GM19035 (cell line): ENCODE data around the gene TTC9B.

ENCODE experiments used
- ATAC-seq: cut with Tn5 transposase; IDR thresholded peaks from one replicate; pipeline ENCODE4 v1.9.1; 2021; ENCODE audit not compliant: unreplicated experiment

TTC9B gene

DNA sequence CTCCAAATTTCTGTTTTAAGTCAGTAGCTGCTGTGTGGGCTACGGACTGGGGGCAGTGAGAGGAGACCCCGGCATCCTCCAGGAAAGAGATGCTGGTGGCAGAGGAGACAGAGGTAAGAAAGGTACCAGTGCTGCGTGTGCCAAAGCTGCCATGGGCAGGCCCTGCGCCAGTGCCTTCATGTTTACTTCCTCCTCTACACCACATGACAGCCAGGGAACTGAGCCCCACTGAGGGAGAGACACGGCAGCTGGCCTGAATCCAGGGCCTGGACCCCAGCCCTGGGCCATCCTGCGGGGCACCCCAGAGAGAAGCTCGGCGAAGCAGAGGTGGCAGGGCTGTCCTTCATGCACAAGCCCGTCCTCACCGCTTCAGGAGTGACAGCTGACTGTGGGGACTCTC, 31.0 kb upstream of the TTC9B start:
- no peak for ATAC-seq

DNA sequence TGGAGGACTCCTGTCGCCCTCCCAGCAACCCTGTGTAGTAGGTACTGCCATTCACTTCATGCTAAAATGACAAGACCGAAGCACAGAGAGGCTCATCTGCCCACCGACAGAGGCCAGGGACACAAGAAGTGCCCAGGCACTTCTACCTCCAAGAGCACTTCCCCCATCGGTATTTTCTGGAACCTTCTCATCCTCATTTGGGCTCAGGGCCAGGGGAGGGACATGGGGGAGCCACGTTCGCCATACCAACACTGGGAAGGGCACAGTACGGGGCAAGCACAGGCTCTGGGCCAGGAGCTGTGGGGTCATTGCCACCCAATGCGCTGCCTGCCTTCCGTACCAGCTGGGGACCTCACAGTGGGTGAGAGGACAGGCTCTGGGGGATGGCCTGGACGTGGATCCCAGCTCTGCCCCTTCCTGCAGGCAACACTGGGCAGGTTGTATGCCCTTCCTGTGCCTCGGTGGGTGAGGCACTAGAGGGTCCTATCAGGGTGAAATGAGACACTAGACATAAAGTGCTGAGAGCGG, 29.6 kb upstream of the TTC9B start:
- no peak for ATAC-seq

DNA sequence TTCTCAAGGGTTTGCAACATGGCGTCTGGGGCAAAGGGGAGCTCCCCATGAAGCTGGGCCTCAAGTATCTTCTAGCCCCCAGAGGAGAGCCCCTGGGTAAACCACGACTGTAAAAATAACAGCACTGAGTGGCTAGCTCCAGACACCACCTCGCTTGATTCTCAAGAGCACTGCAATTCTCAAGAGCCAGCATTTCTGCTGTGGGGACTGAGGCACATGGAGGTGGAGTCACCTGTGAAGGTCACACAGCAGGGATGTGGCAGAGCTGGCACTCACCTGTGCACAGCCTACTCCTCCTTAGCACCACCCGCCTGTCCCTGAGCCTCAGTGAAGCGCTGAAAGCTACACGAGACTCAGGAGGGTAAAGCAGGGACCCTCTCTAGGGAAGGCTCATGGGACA, 29.0 kb upstream of the TTC9B start:
- no peak for ATAC-seq

DNA sequence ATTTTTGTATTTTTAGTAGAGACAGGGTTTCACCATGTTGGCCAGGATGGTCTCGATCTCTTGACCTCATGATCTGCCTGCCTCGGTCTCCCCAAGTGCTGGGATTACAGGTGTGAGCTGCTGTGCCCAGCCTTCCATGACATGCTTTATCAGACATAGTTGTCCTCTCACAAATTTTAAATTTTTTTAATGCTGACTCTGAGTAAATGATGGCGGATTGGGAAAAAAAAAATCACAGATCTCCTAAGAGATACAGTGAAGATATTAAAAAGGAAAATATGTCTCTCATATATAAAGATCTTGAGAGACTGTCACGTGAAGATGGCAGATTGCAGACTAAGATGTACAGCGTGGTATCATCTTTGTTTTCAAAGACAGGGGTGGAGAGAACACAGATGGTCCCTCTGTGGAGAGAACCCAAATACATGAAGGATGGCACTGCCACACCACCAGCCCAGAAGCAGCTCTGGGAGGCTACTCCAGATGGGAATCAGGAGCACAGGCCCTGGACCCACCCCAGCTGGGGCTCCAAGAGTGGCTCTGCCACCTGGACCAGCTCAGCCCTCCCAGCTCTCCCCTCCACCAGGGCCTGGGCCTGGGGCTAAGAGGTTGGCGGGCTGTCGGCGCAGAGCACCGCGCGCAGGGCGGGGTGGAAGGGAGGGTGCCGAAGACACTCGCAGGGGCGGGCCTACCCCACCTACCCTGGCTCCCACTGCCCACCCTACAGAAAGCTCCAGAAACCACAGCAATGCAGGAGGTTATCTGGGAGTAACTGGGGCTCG, 28.3 kb upstream of the TTC9B start:
- ATAC-seq: no peak

DNA sequence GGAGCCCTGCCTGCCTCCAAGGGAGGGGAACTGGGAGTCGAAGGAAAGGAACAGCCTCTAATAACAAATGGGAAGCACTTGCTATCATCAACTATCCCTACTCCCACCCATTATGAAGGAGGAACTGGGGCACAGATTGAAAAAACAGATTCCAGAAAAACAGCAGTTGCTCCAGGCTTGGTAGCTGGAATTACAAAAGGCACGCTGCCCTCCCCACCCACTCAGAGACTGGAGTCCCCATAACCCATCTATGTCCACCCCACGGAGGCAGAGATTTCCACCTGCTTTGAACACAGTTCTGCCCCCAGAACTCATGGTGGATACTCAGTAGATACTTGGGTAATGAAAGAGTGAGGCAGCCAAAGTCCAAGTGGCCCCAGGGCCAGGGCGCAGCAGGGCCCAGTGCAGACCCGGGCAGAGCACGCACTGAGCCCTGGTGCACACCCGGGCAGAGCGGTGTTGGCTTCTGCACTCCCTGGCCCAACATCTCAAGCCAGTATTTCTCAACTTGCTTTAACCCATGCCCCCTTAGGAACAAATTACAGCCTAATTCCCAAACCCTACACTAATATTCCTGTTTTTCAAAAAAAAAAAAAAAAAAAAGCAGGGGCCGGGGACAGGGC, 27.4 kb upstream of the TTC9B start:
- no peak for ATAC-seq

GRCh38 chr19:40244579-40245317, 26.6 kb upstream of the TTC9B start:
- no peak for ATAC-seq

GRCh38 chr19:40243181-40243580, 25.0 kb upstream of the TTC9B start:
- no peak for ATAC-seq

DNA sequence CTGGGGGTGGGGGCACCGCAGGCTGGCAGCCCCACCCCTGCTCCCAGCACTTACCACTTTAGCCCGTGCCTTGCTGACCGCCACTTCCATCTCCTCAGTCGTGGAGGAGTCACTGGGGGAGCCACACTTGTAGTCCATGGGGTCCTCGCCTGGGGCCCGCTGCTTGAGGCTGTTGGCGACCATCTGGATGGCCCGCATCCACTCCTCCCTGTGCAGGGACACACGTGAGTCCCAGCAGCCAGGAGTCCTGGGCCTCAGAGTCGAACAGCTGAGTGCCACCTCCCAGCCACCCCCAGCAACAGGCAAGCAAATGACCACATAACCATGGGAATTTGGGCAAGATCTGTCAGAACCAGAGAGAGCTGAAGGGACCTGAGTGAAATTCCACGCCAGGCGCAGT, 24.3 kb upstream of the TTC9B start:
- ATAC-seq: no peak

DNA sequence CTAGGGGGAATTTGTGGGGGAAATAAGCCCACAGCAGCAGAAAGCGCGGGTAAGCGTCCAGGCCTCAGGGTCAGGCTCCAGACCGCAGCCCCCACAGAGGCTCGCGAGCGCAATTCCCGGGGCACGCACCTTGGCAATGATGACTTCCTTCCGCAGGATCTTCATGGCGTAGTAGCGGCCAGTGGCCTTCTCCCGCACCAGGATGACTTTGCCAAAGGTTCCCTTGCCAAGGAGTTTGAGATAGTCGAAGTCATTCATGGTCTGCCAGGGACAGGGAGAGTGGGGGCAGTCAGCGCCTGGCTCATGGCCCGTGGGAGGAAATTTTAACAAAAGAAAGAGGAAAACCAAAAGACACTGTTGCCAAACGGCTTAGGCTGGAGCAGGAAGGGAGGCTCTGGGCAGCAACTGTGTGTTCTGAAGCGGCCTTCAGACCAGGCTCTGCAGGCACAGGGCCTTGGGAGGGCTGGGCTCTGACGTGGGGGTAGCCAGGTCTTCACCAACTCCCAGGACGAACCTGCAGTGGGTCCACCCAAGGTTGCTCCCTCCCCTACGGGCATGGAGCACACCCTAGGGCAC, 23.7 kb upstream of the TTC9B start:
- no peak for ATAC-seq

- no peak for ATAC-seq
Observed at GRCh38 chr19:40241125-40241808, 23.1 kb upstream of the TTC9B start.

GRCh38 chr19:40240332-40240731, 22.1 kb upstream of the TTC9B start:
- no peak for ATAC-seq

- ATAC-seq: no peak
Observed at GRCh38 chr19:40239415-40240226, 21.4 kb upstream of the TTC9B start.

GRCh38 chr19:40238775-40239174, 20.6 kb upstream of the TTC9B start:
- no peak for ATAC-seq

GRCh38 chr19:40237791-40238190, 19.6 kb upstream of the TTC9B start:
- no peak for ATAC-seq

DNA sequence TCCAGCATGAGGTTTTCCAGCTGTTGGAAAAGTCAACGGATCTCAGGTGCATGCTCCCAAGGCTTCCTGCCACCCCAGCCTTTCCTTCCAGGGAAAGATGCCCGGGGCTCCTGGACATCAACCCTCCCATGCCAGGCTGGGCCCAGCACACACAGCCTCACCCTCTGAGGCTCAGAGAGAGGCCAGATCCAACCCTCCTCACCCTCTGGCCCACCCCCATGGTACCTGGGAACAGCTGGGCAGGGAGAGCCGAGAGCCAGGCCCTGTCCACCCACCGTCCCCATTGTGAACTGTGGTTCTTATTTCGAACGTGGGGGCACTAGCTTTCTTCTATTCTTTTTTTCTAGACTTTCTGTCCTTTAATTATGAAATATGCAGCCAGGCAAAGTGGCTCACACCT, 18.2 kb upstream of the TTC9B start:
- ATAC-seq: no peak

GRCh38 chr19:40236026-40236355, 17.8 kb upstream of the TTC9B start:
- ATAC-seq: no peak

GRCh38 chr19:40235238-40236025, 17.2 kb upstream of the TTC9B start:
- no peak for ATAC-seq

- no peak for ATAC-seq
Observed at GRCh38 chr19:40234429-40235237, 16.4 kb upstream of the TTC9B start.
